GM12874 (cell line): ENCODE data around the gene EXOC4.

Experiments used
- TF ChIP-seq, protein P1 (sequence below): IDR thresholded peaks from 2 replicates; pipeline ENCODE4 v1.5.1; 2011; ENCODE audit warnings: low read depth, mild to moderate bottlenecking, control low read depth, low read length, moderate library complexity; ENCODE audit not compliant: insufficient read depth

EXOC4 gene

DNA sequence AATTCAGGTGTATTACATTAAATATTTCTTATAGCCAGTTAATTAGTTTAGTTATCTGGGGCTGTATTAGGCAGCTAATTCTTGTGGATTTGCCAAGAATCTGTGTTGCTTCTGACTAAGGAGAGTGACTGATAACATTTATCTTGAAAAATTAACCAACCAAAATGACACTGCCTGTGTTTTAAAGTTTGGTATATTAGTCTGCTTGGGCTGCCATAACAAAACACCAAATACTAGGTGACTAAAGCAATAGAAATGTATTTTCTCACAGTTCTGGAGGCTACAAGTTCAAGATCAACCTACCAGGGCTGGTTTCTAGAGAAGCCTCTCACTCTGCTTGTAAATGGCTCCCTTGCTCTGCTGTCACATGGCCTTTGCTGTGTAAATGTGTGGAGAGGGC is 12.9 kb downstream of the EXOC4 start:
- TF ChIP-seq, protein P1, sequence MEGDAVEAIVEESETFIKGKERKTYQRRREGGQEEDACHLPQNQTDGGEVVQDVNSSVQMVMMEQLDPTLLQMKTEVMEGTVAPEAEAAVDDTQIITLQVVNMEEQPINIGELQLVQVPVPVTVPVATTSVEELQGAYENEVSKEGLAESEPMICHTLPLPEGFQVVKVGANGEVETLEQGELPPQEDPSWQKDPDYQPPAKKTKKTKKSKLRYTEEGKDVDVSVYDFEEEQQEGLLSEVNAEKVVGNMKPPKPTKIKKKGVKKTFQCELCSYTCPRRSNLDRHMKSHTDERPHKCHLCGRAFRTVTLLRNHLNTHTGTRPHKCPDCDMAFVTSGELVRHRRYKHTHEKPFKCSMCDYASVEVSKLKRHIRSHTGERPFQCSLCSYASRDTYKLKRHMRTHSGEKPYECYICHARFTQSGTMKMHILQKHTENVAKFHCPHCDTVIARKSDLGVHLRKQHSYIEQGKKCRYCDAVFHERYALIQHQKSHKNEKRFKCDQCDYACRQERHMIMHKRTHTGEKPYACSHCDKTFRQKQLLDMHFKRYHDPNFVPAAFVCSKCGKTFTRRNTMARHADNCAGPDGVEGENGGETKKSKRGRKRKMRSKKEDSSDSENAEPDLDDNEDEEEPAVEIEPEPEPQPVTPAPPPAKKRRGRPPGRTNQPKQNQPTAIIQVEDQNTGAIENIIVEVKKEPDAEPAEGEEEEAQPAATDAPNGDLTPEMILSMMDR: no peak

DNA sequence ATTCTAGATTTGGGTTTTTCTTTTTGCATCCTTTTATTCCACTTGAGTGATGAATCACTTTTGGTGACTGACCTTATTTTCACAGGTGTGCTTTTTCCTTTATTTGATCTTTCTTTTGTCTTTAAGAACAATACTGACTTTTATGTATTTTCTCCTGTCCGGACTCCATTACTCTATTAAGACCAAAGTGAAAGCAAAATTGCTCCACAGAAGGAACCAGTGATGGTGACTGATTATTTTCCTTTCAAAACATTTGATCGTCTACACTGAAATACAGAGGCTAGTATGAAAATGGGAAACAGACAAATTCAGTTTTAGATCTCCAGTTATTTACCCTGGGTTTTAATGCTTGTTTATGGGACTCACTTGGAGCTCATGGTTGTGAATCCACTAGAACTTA is 15.5 kb downstream of the EXOC4 start:
- TF ChIP-seq, protein P1: no peak

DNA sequence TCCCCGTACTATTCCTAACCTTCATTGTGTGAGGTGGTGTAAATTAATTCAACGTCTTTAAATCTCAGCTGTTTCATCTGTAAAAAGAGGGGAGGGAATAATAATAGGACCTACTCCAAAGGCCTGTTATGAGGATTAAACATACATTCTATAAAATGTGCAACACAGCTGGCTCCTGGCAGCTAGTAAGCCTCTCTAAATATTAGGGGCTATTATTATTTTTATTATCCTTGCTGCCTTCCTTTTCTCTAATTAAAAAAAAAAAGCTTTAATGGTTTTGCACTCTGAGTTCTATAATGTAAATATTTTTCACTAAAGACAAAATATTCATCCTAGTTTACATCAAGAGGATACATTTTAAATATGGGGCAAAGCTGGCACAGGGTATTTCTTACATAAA is 19.5 kb downstream of the EXOC4 start:
- TF ChIP-seq, protein P1: no peak

DNA sequence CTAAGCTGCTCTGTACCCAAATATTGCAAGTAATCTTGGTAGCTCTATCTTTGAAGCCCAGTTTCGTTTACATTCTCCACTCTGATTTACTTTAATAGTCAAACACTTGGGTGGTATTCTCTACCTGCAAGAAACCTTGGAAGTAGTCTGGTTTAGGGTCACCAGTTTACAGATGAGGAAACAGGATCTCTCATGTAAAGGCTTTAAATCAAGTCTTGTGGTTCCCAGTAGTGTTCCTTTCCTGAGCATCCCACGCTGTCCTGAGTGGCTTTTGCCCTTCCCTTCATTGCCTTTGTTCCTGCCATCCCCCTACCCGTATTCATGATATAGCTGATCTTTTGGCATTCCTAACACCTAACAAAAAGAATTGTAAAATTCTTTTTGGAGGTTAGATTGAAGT is 20.3 kb downstream of the EXOC4 start:
- TF ChIP-seq, protein P1: no peak

DNA sequence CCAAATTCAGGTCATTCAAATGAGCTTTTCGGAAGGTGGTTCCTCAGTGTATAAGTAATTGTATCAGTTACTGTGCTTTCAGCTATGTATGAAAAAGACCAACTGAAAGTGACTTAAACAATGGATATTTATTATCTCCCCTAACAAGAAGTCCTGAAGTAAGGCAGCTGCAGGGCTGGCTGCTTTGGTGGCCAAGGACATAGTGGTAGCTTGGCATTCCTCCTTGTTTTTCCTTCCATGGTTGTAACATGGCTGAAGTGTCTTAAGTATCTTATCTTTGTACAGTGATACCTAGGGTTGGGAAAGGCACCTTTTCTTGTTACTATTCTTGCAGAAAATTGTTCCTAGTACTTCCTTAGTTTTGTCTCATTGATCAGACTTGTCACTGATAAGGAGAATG is 21.4 kb downstream of the EXOC4 start:
- TF ChIP-seq, protein P1: no peak

DNA sequence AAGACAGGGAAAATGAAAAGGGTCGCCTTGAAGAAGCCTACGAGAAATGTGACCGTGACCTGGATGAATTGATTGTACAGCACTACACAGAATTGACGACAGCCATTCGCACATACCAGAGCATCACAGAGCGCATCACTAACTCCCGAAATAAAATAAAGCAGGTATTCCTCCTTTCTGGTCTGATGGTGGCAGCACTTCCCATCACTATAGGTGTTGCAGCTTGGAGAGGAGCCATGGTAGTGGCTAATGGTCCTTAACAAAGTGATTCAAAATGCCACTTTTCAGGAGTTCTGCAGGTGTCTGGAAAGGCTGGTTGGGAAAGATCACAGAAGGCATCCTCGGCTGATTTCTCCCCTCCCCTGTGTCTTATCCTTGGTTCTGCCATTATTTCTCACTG is 22.1 kb downstream of the EXOC4 start:
- TF ChIP-seq, protein P1: no peak

DNA sequence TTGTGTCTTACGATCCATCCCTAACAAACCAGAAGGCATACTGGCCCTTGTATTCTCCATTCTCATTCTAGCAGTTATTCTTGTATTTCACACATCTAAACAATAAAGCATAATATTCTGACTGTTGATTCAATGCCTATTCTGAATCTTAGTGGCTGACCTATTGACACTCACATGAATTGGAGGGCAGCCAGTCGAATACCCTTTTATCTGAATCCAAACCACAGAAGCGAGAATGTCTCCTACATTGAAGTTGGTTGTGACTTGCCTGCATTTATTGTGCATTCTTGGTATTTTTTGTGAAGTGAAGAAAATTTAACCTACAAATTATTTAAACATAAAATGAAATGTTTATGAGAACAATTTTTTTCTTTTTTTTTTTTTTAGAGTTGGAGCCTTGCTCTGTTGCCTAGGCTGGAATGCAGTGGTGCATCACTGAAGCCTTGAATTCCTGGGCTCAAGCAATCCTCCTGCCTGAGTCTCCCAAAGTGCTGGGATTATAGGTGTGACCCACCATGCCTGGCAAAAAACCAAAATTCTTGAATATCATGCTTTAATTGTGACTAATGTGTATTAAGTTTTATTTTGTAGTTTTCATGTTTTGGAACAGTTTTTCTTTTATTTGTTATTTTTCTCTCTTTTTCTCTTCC is 22.7 kb downstream of the EXOC4 start:
- TF ChIP-seq, protein P1: no peak

DNA sequence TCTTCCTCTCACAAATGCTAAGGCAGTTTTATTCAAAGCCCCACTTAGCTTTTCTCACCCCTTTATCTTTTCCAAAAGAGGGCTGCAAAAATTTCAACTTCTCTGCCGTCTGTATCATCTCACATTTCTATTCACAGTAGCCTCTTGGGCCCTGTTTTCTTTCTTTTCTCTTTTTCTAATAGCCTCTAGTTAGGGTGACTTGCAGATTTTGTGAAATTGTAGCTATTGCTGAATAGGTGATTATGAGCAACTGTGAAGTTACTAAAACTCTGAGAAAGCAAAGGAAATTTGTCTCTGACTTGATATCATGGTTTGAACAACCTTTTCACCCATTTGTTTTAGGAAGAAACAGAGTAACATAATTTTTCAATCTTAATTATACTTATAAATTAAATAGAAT is 29.2 kb downstream of the EXOC4 start:
- TF ChIP-seq, protein P1: no peak
